ENCODE measurements around the gene PHF21B. TPM values are rescaled to one million over a fixed set of nuclear protein-coding genes. Genes with fewer than 3 reads are reported as not detected.

PHF21B gene
- total RNA-seq, 3 donors from 2014 or later (not counting 1 experiment from before 2014, with no cell fraction given) = not detected

GRCh38 chr22:44848296-44848741, 161.5 kb downstream of the PHF21B start:
- ATAC-seq (no peak), DNase-seq (no peak)
- no peaks in the 10 kb centered on the region for H3K4me1 ChIP-seq (ENCODE audit: control insufficient read depth, insufficient read depth, low read length)
- Mint-ChIP-seq H3K27ac (no peak overlapping the region), H3K4me3 (no peak overlapping the region), H3K9me3 (no peaks in the 10 kb centered on the region), H3K4me1 (no peaks in the 10 kb centered on the region), H3K27me3 (ENCODE audit: low read depth in 2 of 2) (no peaks in the 10 kb centered on the region), H3K36me3 (peaks cover 8% of the 10 kb centered on the region)
- TF ChIP-seq, protein P1, sequence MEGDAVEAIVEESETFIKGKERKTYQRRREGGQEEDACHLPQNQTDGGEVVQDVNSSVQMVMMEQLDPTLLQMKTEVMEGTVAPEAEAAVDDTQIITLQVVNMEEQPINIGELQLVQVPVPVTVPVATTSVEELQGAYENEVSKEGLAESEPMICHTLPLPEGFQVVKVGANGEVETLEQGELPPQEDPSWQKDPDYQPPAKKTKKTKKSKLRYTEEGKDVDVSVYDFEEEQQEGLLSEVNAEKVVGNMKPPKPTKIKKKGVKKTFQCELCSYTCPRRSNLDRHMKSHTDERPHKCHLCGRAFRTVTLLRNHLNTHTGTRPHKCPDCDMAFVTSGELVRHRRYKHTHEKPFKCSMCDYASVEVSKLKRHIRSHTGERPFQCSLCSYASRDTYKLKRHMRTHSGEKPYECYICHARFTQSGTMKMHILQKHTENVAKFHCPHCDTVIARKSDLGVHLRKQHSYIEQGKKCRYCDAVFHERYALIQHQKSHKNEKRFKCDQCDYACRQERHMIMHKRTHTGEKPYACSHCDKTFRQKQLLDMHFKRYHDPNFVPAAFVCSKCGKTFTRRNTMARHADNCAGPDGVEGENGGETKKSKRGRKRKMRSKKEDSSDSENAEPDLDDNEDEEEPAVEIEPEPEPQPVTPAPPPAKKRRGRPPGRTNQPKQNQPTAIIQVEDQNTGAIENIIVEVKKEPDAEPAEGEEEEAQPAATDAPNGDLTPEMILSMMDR (IDR thresholded peaks at IDR 0.05) = no peak
- H3K36me3 ChIP-seq (ENCODE audit: control insufficient read depth, insufficient read depth, low read length) = no peaks in the 10 kb centered on the region
- peaks cover 4% of the 10 kb centered on the region for H3K9me3 ChIP-seq (ENCODE audit: control insufficient read depth, insufficient read depth, low read length)
- no peak overlapping the region for H3K27ac ChIP-seq (ENCODE audit: low read length)
- H3K27me3 ChIP-seq (ENCODE audit: control insufficient read depth, insufficient read depth, low read length) = no peaks in the 10 kb centered on the region
- intact Hi-C loops (cut with micrococcal nuclease) = no loop called here
- WGBS (ENCODE audit: insufficient coverage) = 88% methylated on average over 14 of the region's 14 CpGs
- H3K4me3 ChIP-seq (ENCODE audit: low read length) = no peak overlapping the region

DNA sequence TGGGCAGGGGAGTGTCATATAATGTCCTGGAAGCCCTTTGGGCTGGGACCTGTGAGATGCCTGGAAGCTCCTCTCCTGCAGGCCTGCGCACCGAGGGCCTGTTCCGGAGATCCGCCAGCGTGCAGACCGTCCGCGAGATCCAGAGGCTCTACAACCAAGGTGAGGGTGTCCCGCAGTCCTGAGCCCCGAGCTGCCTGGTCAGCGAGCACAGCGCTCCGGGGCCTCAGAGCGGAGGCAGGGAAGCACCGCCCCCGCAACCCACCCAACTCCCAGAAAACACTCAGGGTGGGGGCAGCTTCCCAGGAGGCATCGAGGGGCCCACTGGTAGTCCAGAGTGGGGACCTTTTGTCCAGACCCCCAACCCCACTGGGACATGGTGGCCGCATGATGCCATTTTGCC, 161.9 kb downstream of the PHF21B start:
- Histone ChIP-seq H3K27me3 (ENCODE audit: control insufficient read depth, insufficient read depth, low read length) (no peaks in the 10 kb centered on the region), H3K4me1 (ENCODE audit: control insufficient read depth, insufficient read depth, low read length) (no peaks in the 10 kb centered on the region), H3K9me3 (ENCODE audit: control insufficient read depth, insufficient read depth, low read length) (peaks cover 4% of the 10 kb centered on the region), H3K4me3 (ENCODE audit: low read length) (no peak overlapping the region), H3K27ac (ENCODE audit: low read length) (no peak overlapping the region), H3K36me3 (ENCODE audit: control insufficient read depth, insufficient read depth, low read length) (no peaks in the 10 kb centered on the region)
- H3K36me3 Mint-ChIP-seq = peaks cover 8% of the 10 kb centered on the region
- H3K4me3 Mint-ChIP-seq = no peak overlapping the region
- DNase-seq = no peak
- H3K27me3 Mint-ChIP-seq (ENCODE audit: low read depth in 2 of 2) = no peaks in the 10 kb centered on the region
- TF ChIP-seq, protein P1 (IDR thresholded peaks at IDR 0.05) = no peak
- no peaks in the 10 kb centered on the region for H3K9me3 Mint-ChIP-seq
- intact Hi-C loops (cut with micrococcal nuclease) = no loop called here
- no peaks in the 10 kb centered on the region for H3K4me1 Mint-ChIP-seq
- ATAC-seq = no peak
- H3K27ac Mint-ChIP-seq = no peak overlapping the region
- WGBS (ENCODE audit: insufficient coverage) = 94% methylated on average over 18 of the region's 18 CpGs

DNA sequence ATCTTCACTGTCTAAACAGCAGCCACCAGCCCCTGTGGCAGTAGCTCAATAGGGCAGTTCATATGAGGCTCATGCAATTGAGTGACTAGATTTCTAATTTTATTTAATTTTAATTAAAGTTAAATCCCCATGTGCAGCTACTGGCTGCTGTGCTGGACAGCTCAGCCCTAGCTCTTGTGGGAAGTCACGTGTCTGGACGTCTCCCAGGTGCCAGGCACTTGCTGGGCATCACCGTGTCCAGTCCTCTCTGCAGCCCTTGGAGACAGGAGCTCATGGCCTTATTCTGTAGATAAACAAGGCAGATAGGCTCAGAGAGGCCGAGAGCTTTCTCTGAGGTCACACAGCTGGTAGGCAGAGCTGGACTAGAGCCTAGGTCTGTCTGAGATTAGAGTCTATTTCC, 162.4 kb downstream of the PHF21B start:
- Mint-ChIP-seq H3K9me3 (no peaks in the 10 kb centered on the region), H3K27ac (no peak overlapping the region), H3K4me1 (no peaks in the 10 kb centered on the region), H3K36me3 (peaks cover 8% of the 10 kb centered on the region), H3K27me3 (ENCODE audit: low read depth in 2 of 2) (no peaks in the 10 kb centered on the region), H3K4me3 (no peak overlapping the region)
- intact Hi-C loops (cut with micrococcal nuclease) = no loop called here
- no peak overlapping the region for H3K27ac ChIP-seq (ENCODE audit: low read length)
- DNase-seq (no peak), ATAC-seq (no peak)
- WGBS (ENCODE audit: insufficient coverage) = 75% methylated on average over 4 of the region's 4 CpGs
- no peaks in the 10 kb centered on the region for H3K36me3 ChIP-seq (ENCODE audit: control insufficient read depth, insufficient read depth, low read length)
- no peaks in the 10 kb centered on the region for H3K27me3 ChIP-seq (ENCODE audit: control insufficient read depth, insufficient read depth, low read length)
- H3K4me1 ChIP-seq (ENCODE audit: control insufficient read depth, insufficient read depth, low read length) = no peaks in the 10 kb centered on the region
- peaks cover 4% of the 10 kb centered on the region for H3K9me3 ChIP-seq (ENCODE audit: control insufficient read depth, insufficient read depth, low read length)
- TF ChIP-seq, protein P1 (IDR thresholded peaks at IDR 0.05) = no peak
- H3K4me3 ChIP-seq (ENCODE audit: low read length) = no peak overlapping the region

GRCh38 chr22:44846726-44847275, 163.0 kb downstream of the PHF21B start:
- Histone ChIP-seq H3K27me3 (ENCODE audit: control insufficient read depth, insufficient read depth, low read length) (no peaks in the 10 kb centered on the region), H3K9me3 (ENCODE audit: control insufficient read depth, insufficient read depth, low read length) (peaks cover 4% of the 10 kb centered on the region), H3K4me3 (ENCODE audit: low read length) (no peak overlapping the region), H3K4me1 (ENCODE audit: control insufficient read depth, insufficient read depth, low read length) (no peaks in the 10 kb centered on the region), H3K36me3 (ENCODE audit: control insufficient read depth, insufficient read depth, low read length) (no peaks in the 10 kb centered on the region), H3K27ac (ENCODE audit: low read length) (no peak overlapping the region)
- ATAC-seq (no peak), DNase-seq (no peak)
- no peaks in the 10 kb centered on the region for H3K27me3 Mint-ChIP-seq (ENCODE audit: low read depth in 2 of 2)
- H3K4me3 Mint-ChIP-seq = no peak overlapping the region
- 91% methylated on average over 16 of the region's 16 CpGs for WGBS (ENCODE audit: insufficient coverage)
- peaks cover 8% of the 10 kb centered on the region for H3K36me3 Mint-ChIP-seq
- no peaks in the 10 kb centered on the region for H3K9me3 Mint-ChIP-seq
- intact Hi-C loops (cut with micrococcal nuclease) = no loop called here
- no peak overlapping the region for H3K27ac Mint-ChIP-seq
- TF ChIP-seq, protein P1 (IDR thresholded peaks at IDR 0.05) = no peak
- no peaks in the 10 kb centered on the region for H3K4me1 Mint-ChIP-seq

Data from natural killer cell (primary cell).